HCT116 (cell line): Measurements from ENCODE around the gene C10orf62. TPM values are rescaled to one million over a fixed set of nuclear protein-coding genes. Genes with fewer than 3 reads are reported as not detected.
A peak's percentile ranks its signal among the peaks of the same experiment; 100 is the strongest.

ENCODE experiments used
- ATAC-seq: fragments of 200-7000 bp; cut with Tn5 transposase; 2 replicates; pipeline ENCODE4 v1.9.1; 2020; ENCODE audit warnings: mild to moderate bottlenecking, moderate library complexity
- BruUV-seq: library from RNA; stranded (reverse); fragments of 400-500 nt; replicated peaks from 2 replicates; lab custom pipeline; 2021; lab: Mats Ljungman, UMichigan
- CTCF ChIA-PET: fragments of 300-600 bp; sonication (Branson Sonifier 250); formaldehyde crosslinking; loops from one replicate; lab custom pipeline; 2021; ENCODE audit warnings: antibody characterized with exemption; lab: Charles Lee
- POLR2A ChIA-PET: fragments of 300-600, 350-600 bp; sonication (Branson Sonifier 250); formaldehyde crosslinking; loops from one replicate; lab custom pipeline; 2021; ENCODE audit warnings: antibody characterized with exemption; lab: Charles Lee
- RAD21 ChIA-PET, 2 experiments: fragments of 300-600 bp; sonication (Branson Sonifier 250); formaldehyde crosslinking; loops; one replicate each; lab custom pipeline; 2023; ENCODE audit warnings: low total read pairs in 2 of 2; ENCODE audit not compliant: uncharacterized antibody in 2 of 2, unreplicated experiment in 2 of 2, low non-redundant PET in 1 of 2; lab: Charles Lee
- DNase-seq: peaks from one replicate; pipeline ENCODE4 v3.0.0-alpha.2; 2010; ENCODE audit warnings: low read depth, low spot score
- H2AFZ ChIP-seq: fragments of 200-600 bp; shearing (Covaris generic), sonication (generic); 2 replicates; pipeline ENCODE4 v1.6.1; 2017; ENCODE audit warnings: low read depth, mixed run types, mixed read lengths, antibody characterized with exemption, low read length; ENCODE audit not compliant: poor library complexity, severe bottlenecking
- H3K27ac ChIP-seq: 2 replicates; pipeline ENCODE4 v1.5.1; 2012; ENCODE audit warnings: low read depth, low read length
- H3K27me3 ChIP-seq: fragments of 200-600 bp; sonication (generic); 2 replicates; pipeline ENCODE4 v1.6.1; 2016; ENCODE audit warnings: mixed run types, low read length, mixed read lengths; ENCODE audit not compliant: insufficient read depth
- H3K36me3 ChIP-seq, 2 experiments: fragments of 200-500 bp in 1 of 2; fragments of 200-600 bp in 1 of 2; sonication (Bioruptor generic) in 1 of 2; sonication (generic) in 1 of 2; 2 replicates each; pipeline versions ENCODE4 v1.5.1 to v1.6.1; 2014 to 2016; ENCODE audit warnings: low read length in 2 of 2, inconsistent platforms in 1 of 2, mixed read lengths in 1 of 2, mixed run types in 1 of 2; ENCODE audit not compliant: insufficient read depth in 2 of 2, control insufficient read depth in 1 of 2
- H3K4me1 ChIP-seq, 2 experiments: fragments of 200-600 bp in 1 of 2; sonication (generic) in 1 of 2; 2 replicates each; pipeline versions ENCODE4 v1.5.1 to v1.6.1; 2012 to 2017; ENCODE audit warnings: low read length in 2 of 2, inconsistent platforms in 1 of 2, mild to moderate bottlenecking in 1 of 2, mixed read lengths in 1 of 2, mixed run types in 1 of 2, moderate library complexity in 1 of 2; ENCODE audit not compliant: insufficient read depth in 2 of 2, control insufficient read depth in 1 of 2
- H3K4me2 ChIP-seq: fragments of 200-600 bp; sonication (generic); 2 replicates; pipeline ENCODE4 v1.6.1; 2017; ENCODE audit warnings: mixed run types, low read length, mixed read lengths
- H3K4me3 ChIP-seq, 2 experiments: fragments of 200-600 bp in 1 of 2; sonication (generic) in 1 of 2; replicated peaks in 1 of 2; 2 replicates each; pipeline ENCODE4 v1.5.1; 2011 to 2016; ENCODE audit warnings: low read length in 2 of 2, control low read depth in 1 of 2, low read depth in 1 of 2, mild to moderate bottlenecking in 1 of 2, mixed read lengths in 1 of 2, mixed run types in 1 of 2
- H3K79me2 ChIP-seq: fragments of 200-600 bp; sonication (generic); 2 replicates; pipeline ENCODE4 v1.6.1; 2017; ENCODE audit warnings: mild to moderate bottlenecking, mixed run types, low read length, moderate library complexity, mixed read lengths; ENCODE audit not compliant: insufficient read depth
- H3K9ac ChIP-seq: fragments of 200-600 bp; sonication (generic); 2 replicates; pipeline ENCODE4 v1.6.1; 2016; ENCODE audit warnings: low read length, mixed read lengths
- H3K9me2 ChIP-seq: fragments of 200-600 bp; sonication (generic), shearing (Covaris generic); 2 replicates; pipeline ENCODE4 v1.6.1; 2017; ENCODE audit warnings: mixed run types, mild to moderate bottlenecking, moderate library complexity; ENCODE audit not compliant: insufficient read depth
- H3K9me3 ChIP-seq, 2 experiments: fragments of 200-500 bp in 1 of 2; fragments of 200-600 bp in 1 of 2; sonication (Bioruptor generic) in 1 of 2; sonication (generic) in 1 of 2; 2 replicates each; pipeline ENCODE4 v1.6.1; 2014 to 2017; ENCODE audit warnings: low read length in 2 of 2, mixed read lengths in 2 of 2, inconsistent platforms in 1 of 2, low read depth in 1 of 2, mild to moderate bottlenecking in 1 of 2, mixed run types in 1 of 2, moderate library complexity in 1 of 2; ENCODE audit not compliant: control insufficient read depth in 1 of 2, insufficient read depth in 1 of 2
- H4K20me1 ChIP-seq: fragments of 200-600 bp; sonication (generic), shearing (Covaris generic); 2 replicates; pipeline ENCODE4 v1.6.1; 2017; ENCODE audit warnings: mixed run types, mild to moderate bottlenecking, moderate library complexity; ENCODE audit not compliant: insufficient read depth
- JUND ChIP-seq: IDR thresholded peaks from 2 replicates; pipeline ENCODE4 v1.6.1; 2012
- ZNF274 ChIP-seq: fragments of 200-500 bp; sonication (Bioruptor generic); IDR thresholded peaks from 2 replicates; pipeline ENCODE4 v1.6.1; 2014; ENCODE audit warnings: mild to moderate bottlenecking, low read depth, low read length, inconsistent platforms
- intact Hi-C: fragments of 100-400 bp; cut with micrococcal nuclease; formaldehyde crosslinking; loops from 2 replicates; pipeline ENCODE4 v1.10.0; 2022
- total RNA-seq: library from RNA; stranded (reverse); gene quantifications from one replicate; pipeline ENCODE4 v1.2.1, GENCODE V29; 2021; ENCODE audit not compliant: unreplicated experiment
- TF ChIP-seq, protein P1 (sequence below), 3 experiments: fragments of 200-600 bp in 1 of 3; sonication (generic) in 1 of 3; IDR thresholded peaks in 2 of 3; conservative IDR thresholded peaks in 1 of 3; 2 replicates each; pipeline ENCODE4 v1.5.1; 2012 to 2017; ENCODE audit warnings: low read depth in 2 of 3, low read length in 2 of 3, antibody characterized with exemption in 1 of 3, borderline replicate concordance in 1 of 3, control low read depth in 1 of 3, mild to moderate bottlenecking in 1 of 3, mixed read lengths in 1 of 3, mixed run types in 1 of 3, moderate library complexity in 1 of 3; ENCODE audit not compliant: insufficient read depth in 1 of 3

Gene C10orf62
- total RNA-seq, 1 experiment from 2014 or later: 0.32 TPM

DNA sequence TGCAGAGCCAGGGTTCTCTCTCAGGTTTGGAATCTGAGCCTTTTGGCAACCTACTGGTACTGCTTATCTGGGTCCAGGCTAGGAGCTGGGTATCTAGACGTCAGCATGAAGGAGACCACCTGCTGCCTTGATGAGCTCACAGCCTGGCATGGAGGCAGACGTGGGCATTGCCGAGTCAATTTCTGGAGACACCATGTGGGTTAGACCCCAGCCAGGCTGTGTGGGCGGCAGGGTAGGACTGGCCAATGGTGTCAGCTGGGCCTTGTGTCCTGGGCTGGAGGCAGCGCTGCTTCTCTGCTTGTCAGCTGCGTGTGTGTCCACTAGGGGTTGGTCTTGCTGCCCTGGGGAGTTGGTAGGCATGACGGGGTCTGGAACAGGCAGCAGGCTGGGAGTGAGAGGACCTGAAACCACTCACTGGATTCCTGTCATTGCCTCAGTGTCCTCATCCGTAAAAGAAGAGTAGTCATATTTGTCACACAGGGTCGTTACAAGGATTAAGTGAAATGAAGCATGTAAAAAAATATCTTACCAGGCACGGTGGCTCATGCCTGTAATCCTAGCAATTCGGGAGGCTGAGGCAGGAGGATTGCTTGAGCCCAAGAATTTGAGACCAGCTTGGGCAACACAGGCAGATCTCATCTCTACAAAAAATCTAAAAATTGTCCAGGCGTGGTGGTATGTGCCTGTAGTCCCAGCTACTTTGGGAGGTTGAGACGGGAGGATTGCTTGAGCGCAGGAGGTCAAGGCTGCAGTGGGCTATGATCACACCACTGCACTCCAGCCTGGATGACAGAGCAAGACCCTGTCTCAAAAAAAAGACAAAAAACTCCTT lies 48.6 kb upstream of the C10orf62 start:
- no peak for ATAC-seq
- H3K9me3 ChIP-seq: no peaks in the 10 kb centered on the region
- no peaks in the 10 kb centered on the region for H3K27me3 ChIP-seq
- ChIA-PET CTCF (interaction anchor here (1.6 to 4.5 kb wide), 3 partner anchors 12 to 31 kb away, joined by 6 to 20 read pairs (median 12); partner anchors contain the start of gene ANKRD2), RAD21 (interaction anchor here in 1 of 2 experiments (0.7 kb wide), 1 partner anchor 31 kb away, joined by 4 read pairs; no protein-coding TSS in a partner anchor), POLR2A (interaction anchor here (1.3 kb wide), 1 partner anchor 31 kb away, joined by 3 read pairs; no protein-coding TSS in a partner anchor)
- peak overlapping the region; percentile 19 to 57; a peak in 1 of 4 replicates for H3K4me3 ChIP-seq
- no TSS peak for BruUV-seq
- peak overlapping the region; percentile 98 for H3K27ac ChIP-seq
- peaks cover 53 to 63% of the 10 kb centered on the region in 2 experiments for H3K4me1 ChIP-seq
- no peak for TF ChIP-seq ZNF274
- TF ChIP-seq, protein P1, sequence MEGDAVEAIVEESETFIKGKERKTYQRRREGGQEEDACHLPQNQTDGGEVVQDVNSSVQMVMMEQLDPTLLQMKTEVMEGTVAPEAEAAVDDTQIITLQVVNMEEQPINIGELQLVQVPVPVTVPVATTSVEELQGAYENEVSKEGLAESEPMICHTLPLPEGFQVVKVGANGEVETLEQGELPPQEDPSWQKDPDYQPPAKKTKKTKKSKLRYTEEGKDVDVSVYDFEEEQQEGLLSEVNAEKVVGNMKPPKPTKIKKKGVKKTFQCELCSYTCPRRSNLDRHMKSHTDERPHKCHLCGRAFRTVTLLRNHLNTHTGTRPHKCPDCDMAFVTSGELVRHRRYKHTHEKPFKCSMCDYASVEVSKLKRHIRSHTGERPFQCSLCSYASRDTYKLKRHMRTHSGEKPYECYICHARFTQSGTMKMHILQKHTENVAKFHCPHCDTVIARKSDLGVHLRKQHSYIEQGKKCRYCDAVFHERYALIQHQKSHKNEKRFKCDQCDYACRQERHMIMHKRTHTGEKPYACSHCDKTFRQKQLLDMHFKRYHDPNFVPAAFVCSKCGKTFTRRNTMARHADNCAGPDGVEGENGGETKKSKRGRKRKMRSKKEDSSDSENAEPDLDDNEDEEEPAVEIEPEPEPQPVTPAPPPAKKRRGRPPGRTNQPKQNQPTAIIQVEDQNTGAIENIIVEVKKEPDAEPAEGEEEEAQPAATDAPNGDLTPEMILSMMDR (IDR thresholded peaks at IDR 0.05 in 2 of 3, conservative IDR thresholded peaks at IDR 0.05 in 1 of 3; ENCODE audit: borderline replicate concordance in 1 of 3, insufficient read depth in 1 of 3, low read depth in 2 of 3, low read length in 2 of 3): peak in 2 of 3 experiments; percentile 14 to 50; a peak in 2 of 6 replicates
- no peak for TF ChIP-seq JUND
- intact Hi-C loops: no loop called here
- H3K9ac ChIP-seq: 0 out of 2 replicates have a peak overlapping the region, but pooled peaks have one; percentile 72
- no peaks in the 10 kb centered on the region for H3K36me3 ChIP-seq
- H4K20me1 ChIP-seq: no peaks in the 10 kb centered on the region
- DNase-seq: no peak
- no peak overlapping the region for H2AFZ ChIP-seq
- peak overlapping the region; percentile 99 for H3K4me2 ChIP-seq
- peaks cover 6% of the 10 kb centered on the region; the same call in 1 of the 2 replicates for H3K79me2 ChIP-seq
- no peaks in the 10 kb centered on the region for H3K9me2 ChIP-seq
